Endothelial cell of umbilical vein (primary cell): ENCODE data around the gene DHX9. TPM values are rescaled to one million over a fixed set of nuclear protein-coding genes. Genes with fewer than 3 reads are reported as not detected.
A peak's percentile ranks its signal among the peaks of the same experiment; 100 is the strongest.

Experiments
- BruUV-seq: library from RNA; stranded (reverse); fragments of 400-500 nt; replicated peaks from 2 replicates; lab custom pipeline; 2021; lab: Mats Ljungman, UMichigan
- CTCF ChIA-PET: fragments of 300-600, 350-600 bp; sonication (Branson Sonifier 250); formaldehyde crosslinking; loops from one replicate; lab custom pipeline; 2021; ENCODE audit warnings: antibody characterized with exemption, inconsistent platforms; lab: Charles Lee
- POLR2A ChIA-PET: fragments of 300-600, 350-600 bp; sonication (Branson Sonifier 250); formaldehyde crosslinking; loops from one replicate; lab custom pipeline; 2021; ENCODE audit warnings: antibody characterized with exemption, inconsistent platforms; lab: Charles Lee
- DNase-seq: peaks from one replicate; pipeline ENCODE4 v3.0.0-alpha.2; 2011; ENCODE audit warnings: low read depth, low spot score
- FAIRE-seq: peaks from 2 replicates; lab custom pipeline; 2011; peaks lifted over from hg19 to GRCh38; lab: Jason Lieb, UNC
- H2AFZ ChIP-seq: 2 replicates; pipeline ENCODE4 v1.6.0; 2012; ENCODE audit warnings: low read depth, low read length, control low read depth, inconsistent platforms
- H3K27ac ChIP-seq: 2 replicates; pipeline ENCODE4 v1.5.1; 2011; ENCODE audit warnings: low read depth, mild to moderate bottlenecking, control low read depth, low read length, moderate library complexity; ENCODE audit not compliant: insufficient read depth
- H3K27me3 ChIP-seq, 2 experiments: 2 replicates each; pipeline versions ENCODE4 v1.6.0 to v1.6.1; 2011; ENCODE audit warnings: low read length in 2 of 2, mixed read lengths in 1 of 2; ENCODE audit not compliant: control insufficient read depth in 2 of 2, insufficient read depth in 2 of 2
- H3K36me3 ChIP-seq, 2 experiments: 2 replicates in 1 of 2; 3 replicates in 1 of 2; pipeline ENCODE4 v1.5.1; 2011; ENCODE audit warnings: low read length in 2 of 2, mild to moderate bottlenecking in 1 of 2, moderate library complexity in 1 of 2; ENCODE audit not compliant: control insufficient read depth in 2 of 2, insufficient read depth in 2 of 2; ENCODE audit errors: extremely low read depth in 1 of 2
- H3K4me1 ChIP-seq: 3 replicates; pipeline ENCODE4 v1.5.1; 2011; ENCODE audit warnings: mild to moderate bottlenecking, low read length; ENCODE audit not compliant: control insufficient read depth, insufficient read depth; ENCODE audit errors: extremely low read depth
- H3K4me2 ChIP-seq: 2 replicates; pipeline ENCODE4 v1.6.1; 2011; ENCODE audit warnings: low read length, control low read depth, mixed read lengths; ENCODE audit not compliant: insufficient read depth
- H3K4me3 ChIP-seq, 3 experiments: fragments of 200-600 bp in 1 of 3; sonication (generic), shearing (Covaris generic) in 1 of 3; replicated peaks in 1 of 3; 2 replicates each; pipeline ENCODE4 v1.5.1; 2011 to 2016; ENCODE audit warnings: control low read depth in 3 of 3, low read length in 3 of 3, mild to moderate bottlenecking in 2 of 3, inconsistent platforms in 1 of 3, low read depth in 1 of 3, moderate library complexity in 1 of 3; ENCODE audit not compliant: insufficient read depth in 1 of 3
- H3K79me2 ChIP-seq: 2 replicates; pipeline ENCODE4 v1.6.0; 2012; ENCODE audit warnings: low read length, inconsistent platforms; ENCODE audit not compliant: control insufficient read depth, insufficient read depth
- H3K9ac ChIP-seq: replicated peaks from 2 replicates; pipeline ENCODE3; 2011; ENCODE audit warnings: low read length, control low read depth; ENCODE audit not compliant: insufficient read depth; ENCODE audit errors: extremely low read depth
- H3K9me1 ChIP-seq: replicated peaks from 3 replicates; pipeline ENCODE4 v1.6.0; 2011; ENCODE audit warnings: mild to moderate bottlenecking, low read length; ENCODE audit not compliant: control insufficient read depth, insufficient read depth; ENCODE audit errors: extremely low read depth
- H3K9me3 ChIP-seq: replicated peaks from 2 replicates; pipeline ENCODE4 v1.5.1; 2012; ENCODE audit warnings: low read length, inconsistent platforms; ENCODE audit not compliant: control insufficient read depth, insufficient read depth
- H4K20me1 ChIP-seq: replicated peaks from 2 replicates; pipeline ENCODE3; 2011; ENCODE audit warnings: mild to moderate bottlenecking, low read length; ENCODE audit not compliant: control insufficient read depth, insufficient read depth; ENCODE audit errors: extremely low read depth
- EZH2 ChIP-seq: IDR thresholded peaks from 2 replicates; pipeline ENCODE4 v1.6.1; 2012; ENCODE audit warnings: borderline replicate concordance, low read depth, mild to moderate bottlenecking, moderate library complexity, low read length, inconsistent platforms; ENCODE audit not compliant: severe bottlenecking
- FOS ChIP-seq: IDR thresholded peaks from 2 replicates; pipeline ENCODE4 v1.6.1; 2011; ENCODE audit warnings: mild to moderate bottlenecking, low read length, moderate library complexity, borderline replicate concordance; ENCODE audit not compliant: insufficient read depth
- GATA2 ChIP-seq: IDR thresholded peaks from 2 replicates; pipeline ENCODE4 v1.7.0; 2011; ENCODE audit warnings: low read depth, mild to moderate bottlenecking, moderate library complexity, mixed read lengths, low read length; ENCODE audit not compliant: insufficient read length, insufficient read depth
- JUN ChIP-seq: IDR thresholded peaks from 2 replicates; pipeline ENCODE4 v1.6.1; 2011; ENCODE audit warnings: borderline replicate concordance, low read depth; ENCODE audit not compliant: insufficient read length, insufficient read depth
- MYC ChIP-seq: IDR thresholded peaks from one replicate; pipeline ENCODE4 v1.6.1; 2011; ENCODE audit warnings: mild to moderate bottlenecking, low read depth, low read length
- POLR2A ChIP-seq: IDR thresholded peaks from 2 replicates; pipeline ENCODE4 v1.6.1; 2012; ENCODE audit warnings: low read depth, mild to moderate bottlenecking, control low read depth, low read length
- POLR2AphosphoS5 ChIP-seq: IDR thresholded peaks from 2 replicates; pipeline ENCODE4 v1.6.1; 2012; ENCODE audit warnings: low read depth, mild to moderate bottlenecking, control low read depth, low read length, moderate library complexity; ENCODE audit not compliant: insufficient read depth
- dilution Hi-C: fragments of 300-500 bp; cut with MboI; formaldehyde crosslinking; loops from one replicate; pipeline ENCODE4 v1.15.0; 2019; ENCODE audit warnings: low sequenced_read_pairs; ENCODE audit not compliant: extremely low pct_ligation_motif_present
- intact Hi-C: fragments of 100-400 bp; cut with micrococcal nuclease; formaldehyde crosslinking; loops from one replicate; pipeline ENCODE4 v1.10.0; 2022
- polyA plus RNA-seq, 4 experiments: library from polyadenylated mRNA; depleted of rRNA in 3 of 4; stranded (reverse) in 3 of 4; unstranded in 1 of 4; fragments of >200 nt; gene quantifications; 2 replicates each; pipeline versions ENCODE4 v1.2.1 to v1.2.3, GENCODE V29; 2011 to 2012; ENCODE audit warnings: missing spikeins in 1 of 4
- total RNA-seq: library from RNA; stranded (reverse); gene quantifications from 2 replicates; pipeline ENCODE4 v1.2.3, GENCODE V29; 2021
- TF ChIP-seq, protein P1 (sequence below), 2 donors: IDR thresholded peaks; 1 replicate in 1 of 2; 2 replicates in 1 of 2; pipeline ENCODE4 v1.5.1; 2011; ENCODE audit warnings: low read length in 2 of 2, mild to moderate bottlenecking in 2 of 2, moderate library complexity in 2 of 2, control low read depth in 1 of 2, inconsistent platforms in 1 of 2, low read depth in 1 of 2; ENCODE audit not compliant: insufficient read depth in 1 of 2; ENCODE audit errors: extremely low read depth in 1 of 2
- TF ChIP-seq, protein P2 (sequence below): IDR thresholded peaks from 2 replicates; pipeline ENCODE4 v1.6.1; 2011; ENCODE audit not compliant: insufficient read depth, insufficient read length

Gene DHX9
- total and polyA plus RNA-seq, 2 donors (not counting 3 experiments of a cell fraction or from before 2014, with no cell fraction given) = 142 to 220 TPM

DNA sequence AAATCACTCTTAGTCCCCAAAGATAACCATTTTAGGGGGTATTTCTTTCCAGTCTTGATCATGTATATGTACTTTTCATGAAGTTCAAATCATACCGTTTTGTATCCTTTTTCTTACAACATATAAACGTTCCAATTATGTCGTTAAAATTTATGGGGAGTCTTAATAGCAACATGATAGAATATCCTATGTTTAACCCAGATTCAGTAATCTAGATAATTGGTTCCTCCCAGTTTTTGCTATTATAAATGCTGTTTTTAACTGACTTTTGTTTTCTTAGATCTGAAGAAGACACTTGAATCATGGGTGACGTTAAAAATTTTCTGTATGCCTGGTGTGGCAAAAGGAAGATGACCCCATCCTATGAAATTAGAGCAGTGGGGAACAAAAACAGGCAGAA is 3.1 kb downstream of the DHX9 start:
- peaks cover 21% of the 10 kb centered on the region for H4K20me1 ChIP-seq
- no peak for TF ChIP-seq EZH2
- TF ChIP-seq MYC = no peak
- TF ChIP-seq JUN = no peak
- TF ChIP-seq POLR2AphosphoS5 = no peak
- TF ChIP-seq GATA2 = no peak
- TF ChIP-seq, protein P1, sequence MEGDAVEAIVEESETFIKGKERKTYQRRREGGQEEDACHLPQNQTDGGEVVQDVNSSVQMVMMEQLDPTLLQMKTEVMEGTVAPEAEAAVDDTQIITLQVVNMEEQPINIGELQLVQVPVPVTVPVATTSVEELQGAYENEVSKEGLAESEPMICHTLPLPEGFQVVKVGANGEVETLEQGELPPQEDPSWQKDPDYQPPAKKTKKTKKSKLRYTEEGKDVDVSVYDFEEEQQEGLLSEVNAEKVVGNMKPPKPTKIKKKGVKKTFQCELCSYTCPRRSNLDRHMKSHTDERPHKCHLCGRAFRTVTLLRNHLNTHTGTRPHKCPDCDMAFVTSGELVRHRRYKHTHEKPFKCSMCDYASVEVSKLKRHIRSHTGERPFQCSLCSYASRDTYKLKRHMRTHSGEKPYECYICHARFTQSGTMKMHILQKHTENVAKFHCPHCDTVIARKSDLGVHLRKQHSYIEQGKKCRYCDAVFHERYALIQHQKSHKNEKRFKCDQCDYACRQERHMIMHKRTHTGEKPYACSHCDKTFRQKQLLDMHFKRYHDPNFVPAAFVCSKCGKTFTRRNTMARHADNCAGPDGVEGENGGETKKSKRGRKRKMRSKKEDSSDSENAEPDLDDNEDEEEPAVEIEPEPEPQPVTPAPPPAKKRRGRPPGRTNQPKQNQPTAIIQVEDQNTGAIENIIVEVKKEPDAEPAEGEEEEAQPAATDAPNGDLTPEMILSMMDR (IDR thresholded peaks at IDR 0.05; ENCODE audit: extremely low read depth in 1 of 2, insufficient read depth in 1 of 2, low read depth in 1 of 2, low read length in 2 of 2) = no peak
- TF ChIP-seq POLR2A = no peak
- TF ChIP-seq FOS = no peak
- TF ChIP-seq, protein P2, sequence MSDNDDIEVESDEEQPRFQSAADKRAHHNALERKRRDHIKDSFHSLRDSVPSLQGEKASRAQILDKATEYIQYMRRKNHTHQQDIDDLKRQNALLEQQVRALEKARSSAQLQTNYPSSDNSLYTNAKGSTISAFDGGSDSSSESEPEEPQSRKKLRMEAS = no peak
- no peak overlapping the region for H3K9ac ChIP-seq
- dilution Hi-C loops = no loop called here
- no peak for DNase-seq
- H3K79me2 ChIP-seq = peaks cover 78% of the 10 kb centered on the region
- intact Hi-C loops = no loop called here
- no peaks in the 10 kb centered on the region for H3K9me3 ChIP-seq
- H3K9me1 ChIP-seq = no peaks in the 10 kb centered on the region
- ChIA-PET POLR2A (no interaction called here), CTCF (no interaction called here)
- peaks cover 23% of the 10 kb centered on the region for H3K4me1 ChIP-seq
- no TSS peak for BruUV-seq
- FAIRE-seq = no peak
- peaks cover 7 to 11% of the 10 kb centered on the region in 2 experiments for H3K36me3 ChIP-seq
- no peaks in the 10 kb centered on the region for H3K27me3 ChIP-seq
- peak overlapping the region in 1 of 3 experiments; percentile 9 for H3K4me3 ChIP-seq
- H3K4me2 ChIP-seq = peak overlapping the region; percentile 87
- no peak overlapping the region for H2AFZ ChIP-seq
- no peak overlapping the region for H3K27ac ChIP-seq
